GM21786 (cell line): Measurements from ENCODE around the gene NPBWR2.
"Not testable (repeated sequence)": the region's sequence is repeated elsewhere in the genome, so short reads cannot be mapped to it uniquely, and the experiment has no call there.

Experiments
- ATAC-seq: cut with Tn5 transposase; IDR thresholded peaks from one replicate; pipeline ENCODE4 v1.9.1; 2021; ENCODE audit not compliant: unreplicated experiment

NPBWR2 gene

GRCh38 chr20:64144144-64144912, 37.0 kb upstream of the NPBWR2 start:
- no peak for ATAC-seq

GRCh38 chr20:64143018-64143801, 35.8 kb upstream of the NPBWR2 start:
- ATAC-seq: no peak

GRCh38 chr20:64142590-64142989, 35.2 kb upstream of the NPBWR2 start:
- ATAC-seq: no peak

DNA sequence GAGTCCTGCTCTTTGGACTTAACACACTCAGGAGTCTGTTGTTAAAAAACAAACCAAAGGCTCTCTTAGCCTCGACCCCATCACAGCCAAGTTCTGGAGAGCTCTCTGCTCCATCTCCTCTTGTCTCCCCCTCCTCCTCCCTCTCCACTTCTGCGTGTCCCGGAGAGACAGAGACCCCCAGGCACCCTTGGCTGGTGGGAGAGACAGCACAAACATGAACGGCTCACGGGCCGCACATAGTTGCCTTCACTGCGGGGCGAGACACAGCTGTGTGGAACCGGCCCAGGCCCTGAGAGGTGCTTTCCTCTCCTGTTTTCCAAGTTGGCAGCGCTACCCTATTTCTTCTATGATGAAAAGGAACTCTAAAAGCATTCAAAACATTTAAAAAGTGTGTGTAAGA, 33.6 kb upstream of the NPBWR2 start:
- no peak for ATAC-seq

GRCh38 chr20:64140061-64140931, 32.9 kb upstream of the NPBWR2 start:
- ATAC-seq: no peak

DNA sequence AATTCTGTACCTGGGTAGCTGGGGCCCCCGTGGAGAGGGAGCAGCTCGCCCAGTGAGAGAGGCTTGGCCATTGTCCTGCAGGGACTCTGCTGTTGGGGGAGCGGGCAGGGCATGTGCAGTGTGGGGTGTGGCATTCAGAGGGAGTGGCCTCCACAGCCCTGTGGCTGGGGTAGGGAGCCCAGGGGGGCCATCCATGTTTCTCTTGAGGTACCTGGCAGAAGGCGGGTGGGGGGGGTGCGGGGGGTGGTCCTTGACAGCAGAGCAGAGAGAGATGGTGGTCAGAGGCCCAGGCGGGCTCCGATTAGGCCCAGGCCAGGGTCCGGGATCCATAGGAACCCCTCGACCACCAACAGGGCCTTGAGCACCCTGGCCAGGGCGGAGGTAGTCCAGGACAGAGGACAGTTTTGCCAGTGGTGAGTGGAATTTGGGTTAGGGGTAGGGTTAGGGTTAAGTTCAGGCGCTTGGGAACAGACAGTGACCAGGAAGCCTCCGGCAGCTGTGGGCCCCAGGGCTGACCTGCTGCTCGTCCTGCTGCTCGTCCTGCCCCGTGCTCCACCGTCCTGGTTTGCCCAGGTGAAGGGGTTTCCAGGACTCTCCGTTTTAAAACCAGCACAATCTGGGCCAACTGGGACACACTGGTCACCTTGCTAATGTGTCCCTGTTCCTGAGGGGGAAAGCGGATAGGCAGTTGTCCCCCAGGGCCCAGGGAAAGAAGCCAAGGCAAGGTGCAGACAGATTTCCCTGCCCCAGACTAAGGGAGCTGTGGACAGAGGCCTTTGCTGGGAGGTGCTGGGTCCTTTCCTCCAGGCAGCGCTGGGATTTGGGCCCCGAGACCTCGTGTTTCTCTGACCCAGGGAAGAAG, 32.1 kb upstream of the NPBWR2 start:
- ATAC-seq: no peak

GRCh38 chr20:64138276-64138815, 31.0 kb upstream of the NPBWR2 start:
- no peak for ATAC-seq

DNA sequence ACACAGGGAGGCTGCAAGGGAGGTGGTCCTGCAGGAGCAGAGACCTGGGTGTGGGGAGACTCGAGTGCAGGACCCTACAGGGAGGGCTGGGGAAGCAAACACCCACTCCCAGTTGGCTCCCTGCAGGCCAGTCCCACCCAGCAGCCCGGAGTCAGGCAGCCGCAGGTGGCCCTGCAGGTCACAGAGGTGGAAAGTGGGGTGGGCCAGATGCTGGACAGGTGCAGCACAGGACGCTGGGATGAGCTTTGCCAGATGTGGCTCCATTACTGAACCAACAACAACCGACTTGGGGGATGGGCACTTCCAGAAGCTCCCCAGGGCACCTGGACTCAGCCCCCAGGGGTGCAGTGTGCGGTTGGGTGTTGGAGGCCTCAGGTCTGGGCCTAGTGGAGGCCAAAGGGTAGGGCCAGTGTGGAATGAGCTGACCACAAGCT, 30.2 kb upstream of the NPBWR2 start:
- ATAC-seq: no peak

DNA sequence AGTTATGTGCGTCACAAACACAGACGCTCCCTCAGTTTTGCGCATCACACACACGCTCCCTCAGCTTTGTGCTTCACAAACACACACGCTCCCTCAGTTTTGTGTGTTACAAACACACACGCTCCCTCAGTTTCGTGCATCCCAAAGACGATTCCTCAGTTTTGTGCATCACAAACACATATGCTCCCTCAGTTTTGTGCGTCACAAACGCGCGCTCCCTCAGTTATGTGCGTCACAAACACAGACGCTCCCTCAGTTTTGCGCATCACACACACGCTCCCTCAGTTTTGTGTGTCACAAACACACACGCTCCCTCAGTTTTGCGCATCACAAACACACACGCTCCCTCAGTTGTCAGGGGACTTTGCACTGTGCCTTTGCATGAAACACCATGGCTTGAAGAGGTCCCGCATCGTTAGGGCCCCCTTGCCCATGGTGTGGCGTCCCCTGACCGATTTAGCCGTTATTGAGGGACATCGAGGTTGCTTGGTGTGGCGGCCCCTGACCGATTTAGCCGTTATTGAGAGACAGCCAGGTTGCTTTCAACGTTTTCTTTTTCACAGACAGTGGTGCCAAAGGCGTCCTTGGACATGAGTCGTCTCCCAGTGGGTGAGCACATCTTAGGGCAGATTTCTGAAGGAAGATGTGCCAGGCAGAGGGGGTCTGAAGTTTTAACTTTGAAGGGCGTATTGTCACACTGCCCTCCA, 28.8 kb upstream of the NPBWR2 start:
- no peak for ATAC-seq

DNA sequence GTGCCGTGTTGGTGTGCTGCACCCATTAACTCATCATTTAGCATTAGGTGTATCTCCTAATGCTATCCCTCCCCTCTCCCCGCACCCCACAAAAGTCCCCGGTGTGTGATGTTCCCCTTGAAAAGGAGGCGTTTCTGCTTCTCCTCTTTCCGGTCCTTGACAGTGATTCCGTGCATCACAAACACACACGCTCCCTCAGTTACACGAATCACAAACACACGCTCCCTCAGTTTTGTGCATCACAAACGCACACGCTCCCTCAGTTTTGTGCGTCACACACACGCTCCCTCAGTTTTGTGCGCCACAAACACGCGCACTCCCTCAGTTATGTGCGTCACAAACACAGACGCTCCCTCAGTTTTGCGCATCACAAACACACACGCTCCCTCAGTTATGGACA, 27.4 kb upstream of the NPBWR2 start:
- ATAC-seq: not testable (repeated sequence)

- ATAC-seq: no peak
Observed at GRCh38 chr20:64133951-64134407, 26.6 kb upstream of the NPBWR2 start.

DNA sequence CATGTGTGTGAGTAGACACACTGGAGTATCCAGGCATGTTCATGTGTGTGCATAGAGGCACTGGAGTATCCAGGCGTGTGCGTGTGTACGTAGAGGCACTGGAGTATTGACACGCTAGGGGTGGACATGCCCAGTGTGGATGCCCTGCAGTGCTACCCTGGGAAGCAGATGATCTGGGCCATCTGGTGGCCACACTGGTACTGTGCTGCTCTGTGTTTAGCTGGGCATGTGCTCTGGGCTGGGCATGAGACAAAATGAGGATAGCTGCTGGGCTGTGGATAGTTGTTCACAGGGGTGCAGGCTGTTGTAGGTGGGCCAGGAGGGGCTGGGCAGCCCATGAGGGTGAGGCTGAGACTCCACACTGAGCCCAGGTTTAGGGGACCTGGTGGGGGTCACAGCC, 24.0 kb upstream of the NPBWR2 start:
- no peak for ATAC-seq

GRCh38 chr20:64130876-64131275, 23.5 kb upstream of the NPBWR2 start:
- no peak for ATAC-seq

- ATAC-seq: no peak
Observed at GRCh38 chr20:64130271-64130670, 22.9 kb upstream of the NPBWR2 start.

DNA sequence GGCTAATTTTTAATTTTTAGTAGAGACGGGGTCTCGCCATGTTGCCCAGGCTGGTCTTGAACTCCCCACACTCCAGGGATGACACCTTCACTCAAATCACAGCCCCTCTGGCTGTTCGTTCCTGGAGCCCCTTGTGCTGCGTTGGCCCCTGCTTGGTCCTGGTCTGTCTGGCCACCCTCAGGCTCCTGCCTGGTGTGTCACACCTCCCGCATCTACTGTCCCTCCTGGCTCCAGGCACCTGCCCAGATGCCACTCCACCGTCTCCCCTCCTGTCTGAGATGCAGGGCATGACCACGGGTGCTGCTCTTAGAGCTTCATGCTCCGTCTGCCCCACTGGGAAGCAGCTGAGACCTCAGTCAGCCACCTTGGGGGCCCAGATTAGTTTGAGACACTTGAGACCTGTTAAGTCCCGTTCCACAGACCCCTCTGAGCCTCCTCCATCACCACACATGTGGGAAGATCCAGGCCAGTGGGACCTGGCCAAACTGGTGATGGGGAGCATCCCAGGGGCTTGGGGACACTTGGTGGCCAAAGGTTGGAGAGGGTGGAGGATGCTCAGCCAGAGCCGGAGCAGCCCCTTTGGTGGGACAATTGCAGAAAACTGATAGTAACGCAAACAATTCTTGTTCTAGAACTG, 21.9 kb upstream of the NPBWR2 start:
- no peak for ATAC-seq

GRCh38 chr20:64123517-64123916, 16.2 kb upstream of the NPBWR2 start:
- ATAC-seq: not testable (repeated sequence)

GRCh38 chr20:64122927-64123326, 15.6 kb upstream of the NPBWR2 start:
- not testable (repeated sequence) for ATAC-seq

- no peak for ATAC-seq
Observed at GRCh38 chr20:64121586-64121985, 14.2 kb upstream of the NPBWR2 start.
